Upper lobe of left lung (tissue), 4 donors: ENCODE data around the gene LMOD3.

Experiments used
- CTCF ChIP-seq, 6 experiments: fragments of 450-650 bp in 4 of 6; fragments of 200-600 bp in 2 of 6; sonication (generic) in 2 of 6; IDR thresholded peaks; one replicate each; pipeline ENCODE4 v1.5.1; 2016 to 2019; ENCODE audit warnings: antibody characterized with exemption in 6 of 6
- POLR2A ChIP-seq, 4 donors: fragments of 450-650 bp; IDR thresholded peaks; one replicate each; pipeline ENCODE4 v1.5.1; 2016 to 2017; ENCODE audit warnings: antibody characterized with exemption in 4 of 4, mild to moderate bottlenecking in 2 of 4

GRCh38 chr3:69128509-69128908 lies 6.1 kb upstream of the LMOD3 start:
- TF ChIP-seq POLR2A (IDR thresholded peaks at IDR 0.05) (no peak), CTCF (IDR thresholded peaks at IDR 0.05) (no peak)
